HG03558 (cell line): ENCODE measurements around the gene CDC23.
"Not testable (repeated sequence)": the region's sequence is repeated elsewhere in the genome, so short reads cannot be mapped to it uniquely, and the experiment has no call there.

Experiments
- ATAC-seq: cut with Tn5 transposase; IDR thresholded peaks from one replicate; pipeline ENCODE4 v1.9.1; 2021; ENCODE audit warnings: moderate number of reproducible peaks; ENCODE audit not compliant: unreplicated experiment; ENCODE audit errors: extremely low read depth

The CDC23 gene

GRCh38 chr5:138148811-138149210, 64.3 kb downstream of the CDC23 start:
- ATAC-seq = no peak

- not testable (repeated sequence) for ATAC-seq
Measured at GRCh38 chr5:138143578-138143977, 69.5 kb downstream of the CDC23 start.

GRCh38 chr5:138141734-138142133, 71.4 kb downstream of the CDC23 start:
- ATAC-seq = no peak

- no peak for ATAC-seq
Measured at GRCh38 chr5:138140268-138140667, 72.9 kb downstream of the CDC23 start.

- ATAC-seq = no peak
Measured at GRCh38 chr5:138139781-138140090, 73.4 kb downstream of the CDC23 start.

GRCh38 chr5:138138949-138139780, 74.0 kb downstream of the CDC23 start, which contains the start of gene NME5:
Gene NME5 (minus strand): TSS chr5:138139428. CDS start chr5:138138780, 648 bp downstream.
- ATAC-seq = no peak
